A673 (cell line): ENCODE measurements around the gene IARS2. TPM values are rescaled to one million over a fixed set of nuclear protein-coding genes. Genes with fewer than 3 reads are reported as not detected.

Source experiments
- Bru-seq: library from RNA; stranded (reverse); fragments of 400-500 nt; gene quantifications from one replicate; lab custom pipeline; 2021; lab: Mats Ljungman, UMichigan
- BruChase-seq, 2 experiments: library from RNA; stranded (reverse); fragments of 400-500 nt; gene quantifications; one replicate each; lab custom pipeline; 2021; lab: Mats Ljungman, UMichigan
- BruUV-seq: library from RNA; stranded (reverse); fragments of 400-500 nt; replicated peaks from 2 replicates; lab custom pipeline; 2021; lab: Mats Ljungman, UMichigan
- CTCF ChIA-PET: fragments of 300-600 bp; sonication (Branson Sonifier 250); formaldehyde crosslinking; loops from one replicate; lab custom pipeline; 2022; ENCODE audit warnings: antibody characterized with exemption; lab: Charles Lee
- POLR2A ChIA-PET: fragments of 300-600 bp; sonication (Branson Sonifier 250); formaldehyde crosslinking; loops from one replicate; lab custom pipeline; 2022; ENCODE audit warnings: antibody characterized with exemption; ENCODE audit not compliant: low non-redundant PET; lab: Charles Lee
- DNase-seq: peaks from one replicate; pipeline ENCODE4 v3.0.0-alpha.2; 2015; ENCODE audit warnings: low spot score
- H3K27ac ChIP-seq: fragments of 200-600 bp; sonication (generic); 2 replicates; pipeline ENCODE4 v1.5.1; 2016; ENCODE audit warnings: mixed run types, low read depth, mild to moderate bottlenecking, mixed read lengths, antibody characterized with exemption, low read length; ENCODE audit not compliant: poor library complexity, severe bottlenecking
- H3K27me3 ChIP-seq: fragments of 200-600 bp; sonication (generic); replicated peaks from 2 replicates; pipeline ENCODE4 v1.6.1; 2017; ENCODE audit warnings: mixed run types, low read depth, mild to moderate bottlenecking, mixed read lengths, antibody characterized with exemption, low read length; ENCODE audit not compliant: insufficient read depth, poor library complexity
- H3K36me3 ChIP-seq: fragments of 200-600 bp; sonication (generic); 2 replicates; pipeline ENCODE4 v1.6.1; 2016; ENCODE audit warnings: mixed run types, mild to moderate bottlenecking, mixed read lengths, antibody characterized with exemption, low read length; ENCODE audit not compliant: insufficient read depth, poor library complexity, severe bottlenecking
- H3K4me1 ChIP-seq: fragments of 200-600 bp; sonication (generic); 2 replicates; pipeline ENCODE4 v1.6.1; 2017; ENCODE audit warnings: mixed run types, mild to moderate bottlenecking, mixed read lengths, antibody characterized with exemption, low read length; ENCODE audit not compliant: insufficient read depth, poor library complexity, severe bottlenecking
- H3K4me3 ChIP-seq: fragments of 200-600 bp; sonication (generic); 2 replicates; pipeline ENCODE4 v1.5.1; 2016; ENCODE audit warnings: low read depth, mixed run types, mild to moderate bottlenecking, mixed read lengths, low read length; ENCODE audit not compliant: poor library complexity, severe bottlenecking
- H3K9me3 ChIP-seq: fragments of 200-600 bp; sonication (generic); 2 replicates; pipeline ENCODE4 v1.6.1; 2016; ENCODE audit warnings: mixed run types, low read depth, mild to moderate bottlenecking, mixed read lengths, antibody characterized with exemption, low read length; ENCODE audit not compliant: poor library complexity, severe bottlenecking
- EZH2 ChIP-seq: fragments of 200-600 bp; sonication (generic); IDR thresholded peaks from 2 replicates; pipeline ENCODE4 v1.6.1; 2017; ENCODE audit warnings: borderline replicate concordance, low read depth, mild to moderate bottlenecking, mixed read lengths, antibody characterized with exemption, low read length; ENCODE audit not compliant: poor library complexity, severe bottlenecking
- intact Hi-C: fragments of 100-400 bp; cut with micrococcal nuclease; formaldehyde crosslinking; loops from one replicate; pipeline ENCODE4 v1.10.0; 2022; ENCODE audit not compliant: unreplicated experiment
- long read RNA-seq: library from polyadenylated mRNA; stranded (forward); transcript quantifications from one replicate; pipeline ENCODE4 v2.0.0, GENCODE V29; 2022
- total RNA-seq: library from RNA; stranded (reverse); gene quantifications from 2 replicates; pipeline ENCODE4 v1.2.3, GENCODE V29; 2021
- TF ChIP-seq, protein P1 (sequence below): fragments of 300-800, 200-600 bp; sonication (generic); conservative IDR thresholded peaks from 2 replicates; pipeline ENCODE4 v1.5.1; 2017; ENCODE audit warnings: low read depth, mild to moderate bottlenecking, antibody characterized with exemption, low read length, moderate library complexity, mixed read lengths

Gene IARS2
- total RNA-seq (79.7 and 80.5 TPM in 2 replicates), Bru-seq, nascent RNA (percentile 77 among the genes with signal in this experiment), BruChase-seq, experiment 1, labeled RNA remaining after a 2-hour chase (percentile 77 among the genes with signal in this experiment), BruChase-seq, experiment 2, labeled RNA remaining after a 6-hour chase (percentile 88 among the genes with signal in this experiment)
- long read RNA-seq, transcript IARS2-201 (23 exons, 3,560 nt): major isoform, 176 of 199 reads
- long read RNA-seq, partial matches to known transcripts: 17 of 199 reads
- long read RNA-seq, other reads (novel, unspliced or antisense): 6 of 199 reads

GRCh38 chr1:220094016-220094911 is at the start of gene IARS2:
Gene IARS2, plus strand, starts transcription at chr1:220094132. Its CDS starts 85 bp downstream, at chr1:220094217.
- intact Hi-C loops: no loop called here
- Histone ChIP-seq H3K27me3 (no peaks in the 10 kb centered on the region), H3K4me1 (peaks cover 5% of the 10 kb centered on the region), H3K27ac (peak within 1 kb of the TSS; percentile 86), H3K4me3 (peak within 1 kb of the TSS; percentile 99), H3K9me3 (no peaks in the 10 kb centered on the region), H3K36me3 (peaks cover 26% of the 10 kb centered on the region)
- peak; percentile 93 for DNase-seq
- POLR2A ChIA-PET: no interaction called here
- CTCF ChIA-PET: interaction anchor here (0.7 kb wide), 1 partner anchor 103 kb away, joined by 4 read pairs; no protein-coding TSS in a partner anchor
- TF ChIP-seq EZH2: no peak
- TF ChIP-seq, protein P1, sequence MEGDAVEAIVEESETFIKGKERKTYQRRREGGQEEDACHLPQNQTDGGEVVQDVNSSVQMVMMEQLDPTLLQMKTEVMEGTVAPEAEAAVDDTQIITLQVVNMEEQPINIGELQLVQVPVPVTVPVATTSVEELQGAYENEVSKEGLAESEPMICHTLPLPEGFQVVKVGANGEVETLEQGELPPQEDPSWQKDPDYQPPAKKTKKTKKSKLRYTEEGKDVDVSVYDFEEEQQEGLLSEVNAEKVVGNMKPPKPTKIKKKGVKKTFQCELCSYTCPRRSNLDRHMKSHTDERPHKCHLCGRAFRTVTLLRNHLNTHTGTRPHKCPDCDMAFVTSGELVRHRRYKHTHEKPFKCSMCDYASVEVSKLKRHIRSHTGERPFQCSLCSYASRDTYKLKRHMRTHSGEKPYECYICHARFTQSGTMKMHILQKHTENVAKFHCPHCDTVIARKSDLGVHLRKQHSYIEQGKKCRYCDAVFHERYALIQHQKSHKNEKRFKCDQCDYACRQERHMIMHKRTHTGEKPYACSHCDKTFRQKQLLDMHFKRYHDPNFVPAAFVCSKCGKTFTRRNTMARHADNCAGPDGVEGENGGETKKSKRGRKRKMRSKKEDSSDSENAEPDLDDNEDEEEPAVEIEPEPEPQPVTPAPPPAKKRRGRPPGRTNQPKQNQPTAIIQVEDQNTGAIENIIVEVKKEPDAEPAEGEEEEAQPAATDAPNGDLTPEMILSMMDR: no peak
- no TSS peak for BruUV-seq

DNA sequence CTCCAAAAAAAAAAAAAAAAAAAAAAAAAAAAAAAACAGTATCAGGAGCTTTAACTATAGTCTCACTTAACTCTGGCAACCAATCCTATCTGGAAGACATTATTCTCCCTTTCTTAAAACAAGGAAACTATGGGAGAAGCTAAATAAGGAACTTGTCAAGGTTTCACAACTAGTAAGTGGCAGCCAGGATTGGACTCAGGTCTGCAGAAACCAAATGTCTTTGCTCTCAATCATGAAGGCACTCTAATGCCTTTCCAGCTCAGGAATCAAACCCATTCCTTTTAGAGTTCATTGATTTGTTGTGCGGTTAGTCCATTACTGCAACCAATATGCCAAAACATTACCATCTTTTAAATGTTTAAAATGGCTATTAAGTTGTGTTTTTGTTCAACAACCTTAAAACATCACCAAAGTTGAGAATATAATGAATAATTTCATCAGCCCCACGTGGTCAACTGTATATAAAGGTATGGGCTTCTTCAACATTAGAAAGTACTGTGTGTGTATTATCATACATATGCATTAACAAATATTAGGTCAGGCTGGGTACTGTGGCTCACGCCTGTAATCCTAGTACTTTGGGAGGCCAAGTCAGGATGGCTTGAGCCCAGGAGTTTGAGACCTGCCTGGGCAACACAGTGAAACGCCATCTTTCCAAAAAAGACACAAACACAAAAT is 49.1 kb upstream of the IARS2 start:
- peaks cover 7% of the 10 kb centered on the region for H3K4me1 ChIP-seq
- POLR2A ChIA-PET: no interaction called here
- H3K9me3 ChIP-seq: no peaks in the 10 kb centered on the region
- no peaks in the 10 kb centered on the region for H3K27me3 ChIP-seq
- intact Hi-C loops: no loop called here
- no peak for DNase-seq
- no peak for TF ChIP-seq EZH2
- TF ChIP-seq, protein P1: no peak
- CTCF ChIA-PET: no interaction called here
- peak overlapping the region; percentile 85 for H3K4me3 ChIP-seq
- no TSS peak for BruUV-seq
- H3K27ac ChIP-seq: no peak overlapping the region
- peaks cover 6% of the 10 kb centered on the region for H3K36me3 ChIP-seq
